HEK293 (cell line): ENCODE data around the gene GALNT16.

ENCODE experiments used
- CTCF ChIA-PET: fragments of 350-600 bp; formaldehyde crosslinking; extraction: SDS; loops from one replicate; lab custom pipeline; 2021; ENCODE audit warnings: antibody characterized with exemption; lab: Yijun Ruan, JAX
- POLR2A ChIA-PET: fragments of 300-600 bp; formaldehyde crosslinking; extraction: SDS; loops from one replicate; lab custom pipeline; 2020; ENCODE audit warnings: antibody characterized with exemption, inconsistent platforms; lab: Yijun Ruan, JAX
- H3K27ac ChIP-seq: fragments of 200-500 bp; sonication (Bioruptor generic); 2 replicates; pipeline ENCODE4 v1.5.1; 2014; ENCODE audit warnings: low read depth, low read length, control low read depth, inconsistent platforms; ENCODE audit errors: extremely low read depth
- H3K36me3 ChIP-seq, 2 experiments: fragments of 200-500 bp in 1 of 2; sonication (Bioruptor generic) in 1 of 2; 1 replicate in 1 of 2; 2 replicates in 1 of 2; pipeline ENCODE4 v1.5.1; 2014 to 2017; ENCODE audit warnings: inconsistent platforms in 2 of 2, low read length in 2 of 2; ENCODE audit not compliant: control insufficient read depth in 2 of 2, insufficient read depth in 1 of 2
- H3K4me1 ChIP-seq: fragments of 200-500 bp; sonication (Bioruptor generic); 2 replicates; pipeline ENCODE4 v1.5.1; 2014; ENCODE audit warnings: mild to moderate bottlenecking, low read length, inconsistent platforms; ENCODE audit not compliant: control insufficient read depth, insufficient read depth
- H3K4me3 ChIP-seq: 2 replicates; pipeline ENCODE4 v1.5.1; 2011; ENCODE audit warnings: low read depth, mild to moderate bottlenecking, control low read depth, low read length, moderate library complexity
- H3K9me3 ChIP-seq: fragments of 200-500 bp; sonication (Bioruptor generic); 2 replicates; pipeline ENCODE4 v1.5.1; 2014; ENCODE audit warnings: low read depth, low read length, inconsistent platforms; ENCODE audit not compliant: control insufficient read depth, insufficient read depth
- BCL11A ChIP-seq: fragments of 450-650 bp; formaldehyde crosslinking; IDR thresholded peaks from 2 replicates; pipeline ENCODE4 v1.5.1; 2016; ENCODE audit warnings: low read depth, missing biosample characterization, missing genetic modification characterization
- GLI4 ChIP-seq: fragments of 450-650 bp; formaldehyde crosslinking; IDR thresholded peaks from 2 replicates; pipeline ENCODE4 v1.5.1; 2016; ENCODE audit warnings: missing biosample characterization, missing genetic modification characterization
- OVOL3 ChIP-seq: fragments of 450-650 bp; formaldehyde crosslinking; IDR thresholded peaks from 2 replicates; pipeline ENCODE4 v1.5.1; 2016; ENCODE audit warnings: missing biosample characterization, missing genetic modification characterization
- SCRT1 ChIP-seq: fragments of 450-650 bp; formaldehyde crosslinking; IDR thresholded peaks from 2 replicates; pipeline ENCODE4 v1.5.1; 2016; ENCODE audit warnings: missing biosample characterization, missing genetic modification characterization, borderline replicate concordance
- ZBTB48 ChIP-seq: fragments of 450-650 bp; formaldehyde crosslinking; IDR thresholded peaks from 2 replicates; pipeline ENCODE4 v1.5.1; 2016; ENCODE audit warnings: missing biosample characterization, missing genetic modification characterization
- ZBTB8A ChIP-seq: fragments of 450-650 bp; formaldehyde crosslinking; IDR thresholded peaks from 2 replicates; pipeline ENCODE4 v1.5.1; 2016; ENCODE audit warnings: missing biosample characterization, missing genetic modification characterization
- ZNF121 ChIP-seq: fragments of 450-650 bp; formaldehyde crosslinking; IDR thresholded peaks from 2 replicates; pipeline ENCODE4 v1.5.1; 2016; ENCODE audit warnings: missing biosample characterization, missing genetic modification characterization
- ZNF174 ChIP-seq: fragments of 450-650 bp; formaldehyde crosslinking; IDR thresholded peaks from 2 replicates; pipeline ENCODE4 v1.5.0; 2017; ENCODE audit warnings: missing biosample characterization, mild to moderate bottlenecking, missing genetic modification characterization
- ZNF19 ChIP-seq: fragments of 450-650 bp; formaldehyde crosslinking; IDR thresholded peaks from 2 replicates; pipeline ENCODE4; 2016; ENCODE audit warnings: missing biosample characterization, missing genetic modification characterization, low read depth
- ZNF202 ChIP-seq: fragments of 450-650 bp; formaldehyde crosslinking; IDR thresholded peaks from 2 replicates; pipeline ENCODE4 v1.5.1; 2016; ENCODE audit warnings: missing biosample characterization, missing genetic modification characterization, borderline replicate concordance
- ZNF221 ChIP-seq: fragments of 450-650 bp; formaldehyde crosslinking; IDR thresholded peaks from 2 replicates; pipeline ENCODE4 v1.5.1; 2017; ENCODE audit warnings: missing biosample characterization, missing genetic modification characterization, borderline replicate concordance
- ZNF37A ChIP-seq: fragments of 450-650 bp; IDR thresholded peaks from 2 replicates; pipeline ENCODE4 v1.5.1; 2018; ENCODE audit warnings: missing biosample characterization, missing genetic modification characterization
- ZNF423 ChIP-seq: fragments of 450-650 bp; formaldehyde crosslinking; IDR thresholded peaks from 2 replicates; pipeline ENCODE4 v1.5.1; 2016; ENCODE audit warnings: missing biosample characterization, missing genetic modification characterization
- ZNF426 ChIP-seq: fragments of 450-650 bp; formaldehyde crosslinking; IDR thresholded peaks from 2 replicates; pipeline ENCODE4 v1.5.1; 2017; ENCODE audit warnings: missing biosample characterization, missing genetic modification characterization, mild to moderate bottlenecking, inconsistent platforms, moderate library complexity
- ZNF510 ChIP-seq: fragments of 450-650 bp; formaldehyde crosslinking; IDR thresholded peaks from 2 replicates; pipeline ENCODE4 v1.5.1; 2018; ENCODE audit warnings: mild to moderate bottlenecking, missing genetic modification characterization, missing biosample characterization; ENCODE audit not compliant: insufficient replicate concordance
- ZNF521 ChIP-seq: fragments of 450-650 bp; formaldehyde crosslinking; IDR thresholded peaks from 2 replicates; pipeline ENCODE4 v1.5.1; 2017; ENCODE audit warnings: missing biosample characterization, mild to moderate bottlenecking, missing genetic modification characterization
- ZNF544 ChIP-seq: fragments of 450-650 bp; formaldehyde crosslinking; IDR thresholded peaks from 2 replicates; pipeline ENCODE4 v1.5.0; 2017; ENCODE audit warnings: missing biosample characterization, missing genetic modification characterization
- ZNF558 ChIP-seq: fragments of 450-650 bp; formaldehyde crosslinking; IDR thresholded peaks from 2 replicates; pipeline ENCODE4 v1.5.1; 2016; ENCODE audit warnings: missing biosample characterization, missing genetic modification characterization
- ZNF561 ChIP-seq: fragments of 450-650 bp; IDR thresholded peaks from 2 replicates; pipeline ENCODE4 v1.5.1; 2018; ENCODE audit warnings: missing biosample characterization, missing genetic modification characterization, borderline replicate concordance
- ZNF624 ChIP-seq: fragments of 450-650 bp; formaldehyde crosslinking; IDR thresholded peaks from 2 replicates; pipeline ENCODE4 v1.5.1; 2017; ENCODE audit warnings: missing biosample characterization, missing genetic modification characterization
- ZNF830 ChIP-seq: fragments of 450-650 bp; IDR thresholded peaks from 2 replicates; pipeline ENCODE4 v1.5.0; 2018; ENCODE audit warnings: missing biosample characterization, missing genetic modification characterization, low read depth, mild to moderate bottlenecking, moderate library complexity
- ZSCAN30 ChIP-seq: fragments of 450-650 bp; IDR thresholded peaks from 2 replicates; pipeline ENCODE4 v1.5.1; 2018; ENCODE audit warnings: missing biosample characterization, mild to moderate bottlenecking, missing genetic modification characterization, moderate library complexity
- TF ChIP-seq, protein P1 (sequence below): fragments of 450-650 bp; formaldehyde crosslinking; IDR thresholded peaks from 2 replicates; pipeline ENCODE4 v1.5.1; 2016; ENCODE audit warnings: missing biosample characterization, missing genetic modification characterization, borderline replicate concordance
- TF ChIP-seq, protein P2 (sequence below): fragments of 450-650 bp; formaldehyde crosslinking; IDR thresholded peaks from 2 replicates; pipeline ENCODE4 v1.5.1; 2016; ENCODE audit warnings: missing biosample characterization, missing genetic modification characterization
- TF ChIP-seq, protein P3 (sequence below): fragments of 450-650 bp; formaldehyde crosslinking; IDR thresholded peaks from 2 replicates; pipeline ENCODE4 v1.5.1; 2016; ENCODE audit warnings: missing biosample characterization, missing genetic modification characterization

Gene GALNT16

DNA sequence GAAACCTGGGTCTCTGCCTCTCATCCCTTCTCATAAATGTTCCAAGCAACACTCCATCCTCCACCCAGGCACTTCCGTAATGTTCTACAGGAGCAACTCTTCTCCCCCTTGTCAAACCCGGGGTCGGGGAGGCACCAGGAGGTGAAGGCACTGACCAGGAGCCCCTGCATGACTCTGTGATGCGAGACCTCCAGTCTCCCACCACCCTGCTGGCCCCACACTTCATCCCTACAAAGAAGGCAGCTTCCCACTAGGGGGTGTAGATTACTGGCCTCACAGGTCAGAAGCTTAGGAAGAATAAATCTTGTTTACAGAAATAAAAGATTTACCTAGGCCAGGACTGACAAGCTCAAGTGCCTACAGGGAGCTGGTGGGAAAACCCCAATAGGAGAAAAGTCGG is 90.9 kb downstream of the GALNT16 start (continued):
- TF ChIP-seq ZBTB48 (tag by site-specific recombination), result no peak

DNA sequence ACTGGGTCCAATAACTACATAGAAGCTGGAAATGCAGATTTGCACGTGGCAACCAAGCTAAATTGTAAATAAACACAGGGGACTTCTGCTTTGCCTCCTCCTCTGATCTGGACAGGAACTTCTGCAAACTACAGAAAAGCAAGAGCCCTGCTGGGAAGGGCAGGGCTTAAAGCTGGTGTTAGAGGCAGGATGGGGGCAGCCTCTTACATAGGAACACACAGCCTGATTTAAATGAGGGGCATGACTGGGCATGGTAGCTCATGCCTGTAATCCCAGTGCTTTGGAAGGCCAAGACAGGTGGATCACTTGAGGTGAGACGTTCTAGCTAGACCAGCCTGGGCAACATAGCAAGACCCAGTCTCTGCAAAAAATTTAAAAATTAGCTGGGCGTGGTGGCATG is 91.4 kb downstream of the GALNT16 start:
- TF ChIP-seq ZNF510 (tag by site-specific recombination) (no peak), ZNF121 (peak; percentile 50; the same call in 1 of the 2 replicates), ZNF558 (tag by site-specific recombination) (no peak)
- Histone ChIP-seq H3K9me3 (no peaks in the 10 kb centered on the region), H3K36me3 (peaks cover 0 to 9% of the 10 kb centered on the region in 2 experiments; a peak in 1 of 3 replicates), H3K4me1 (no peaks in the 10 kb centered on the region), H3K4me3 (no peak overlapping the region), H3K27ac (no peak overlapping the region)
- ChIA-PET CTCF (interaction anchor here (1.1 to 1.2 kb wide), 2 partner anchors 108 to 124 kb away, joined by 3 to 4 read pairs; no protein-coding TSS in a partner anchor), POLR2A (no interaction called here)

DNA sequence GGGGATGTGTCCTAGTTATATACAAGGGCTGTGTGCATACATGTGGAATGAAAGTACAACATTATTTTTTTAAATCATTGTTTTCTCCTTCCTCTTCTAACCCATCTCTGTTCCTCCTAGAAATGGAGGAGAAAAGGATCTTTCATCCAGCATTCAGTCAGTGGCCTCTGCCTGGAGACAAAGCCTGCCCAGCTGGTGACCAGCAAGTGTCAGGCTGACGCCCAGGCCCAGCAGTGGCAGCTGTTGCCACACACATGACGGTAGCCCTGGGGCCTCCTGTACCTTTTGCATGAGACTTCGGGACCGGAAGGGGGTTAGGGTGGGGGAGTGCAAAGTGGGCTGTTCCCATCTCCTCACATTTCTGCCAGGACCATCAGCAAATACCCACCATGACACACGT is 92.0 kb downstream of the GALNT16 start:
- CTCF ChIA-PET, result interaction anchor here (1.1 kb wide), 1 partner anchor 109 kb away, joined by 4 read pairs; no protein-coding TSS in a partner anchor
- TF ChIP-seq ZNF544 (tag by site-specific recombination) (no peak), ZNF221 (tag by site-specific recombination) (no peak), ZNF426 (tag by site-specific recombination) (no peak), ZNF37A (tag by site-specific recombination) (no peak), SCRT1 (tag by site-specific recombination) (no peak)
- TF ChIP-seq, all 188 proteins: peak for 0
- no peaks in the 10 kb centered on the region for H3K9me3 ChIP-seq
- no peak overlapping the region for H3K4me3 ChIP-seq
- no peaks in the 10 kb centered on the region for H3K4me1 ChIP-seq
- peaks cover 0 to 9% of the 10 kb centered on the region in 2 experiments; a peak in 1 of 3 replicates for H3K36me3 ChIP-seq
- no peak overlapping the region for H3K27ac ChIP-seq
- POLR2A ChIA-PET, result no interaction called here

DNA sequence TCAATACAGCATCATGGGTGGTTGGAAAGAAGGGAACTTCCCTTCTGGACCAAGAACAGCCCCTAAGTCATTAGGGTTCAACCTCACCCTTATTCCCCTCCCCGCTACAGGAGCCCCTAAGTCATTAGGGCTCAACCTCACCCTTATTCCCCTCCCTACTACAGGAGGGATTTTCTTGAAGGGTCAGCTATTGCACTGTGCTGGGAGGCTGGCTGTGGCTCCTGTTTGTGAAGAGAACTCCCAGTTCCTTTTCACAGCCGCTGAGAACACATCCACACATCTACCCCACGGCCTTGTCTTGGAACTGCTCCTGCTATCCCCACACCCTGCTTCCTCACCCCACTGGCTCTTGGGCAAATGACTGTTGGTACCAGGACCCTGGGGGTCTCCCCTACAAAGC is 93.2 kb downstream of the GALNT16 start:
- CTCF ChIA-PET, result no interaction called here
- POLR2A ChIA-PET, result no interaction called here
- 0 out of 2 replicates have a peak, but pooled peaks cover 2% of the 10 kb centered on the region for H3K4me1 ChIP-seq
- no peaks in the 10 kb centered on the region for H3K9me3 ChIP-seq
- no peak overlapping the region for H3K27ac ChIP-seq
- no peak overlapping the region for H3K4me3 ChIP-seq
- H3K36me3 ChIP-seq, result peaks cover 0 to 5% of the 10 kb centered on the region in 2 experiments; a peak in 1 of 3 replicates
- TF ChIP-seq ZNF19, result no peak
- no peak for TF ChIP-seq ZNF174 (tag by site-specific recombination)
- TF ChIP-seq ZNF561 (tag by site-specific recombination), result no peak
- no peak for TF ChIP-seq ZNF830
- TF ChIP-seq ZSCAN30 (tag by site-specific recombination), result no peak
- TF ChIP-seq ZNF521 (tag by site-specific recombination), result no peak
- no peak for TF ChIP-seq ZBTB8A (tag by site-specific recombination)
- TF ChIP-seq, protein P1, sequence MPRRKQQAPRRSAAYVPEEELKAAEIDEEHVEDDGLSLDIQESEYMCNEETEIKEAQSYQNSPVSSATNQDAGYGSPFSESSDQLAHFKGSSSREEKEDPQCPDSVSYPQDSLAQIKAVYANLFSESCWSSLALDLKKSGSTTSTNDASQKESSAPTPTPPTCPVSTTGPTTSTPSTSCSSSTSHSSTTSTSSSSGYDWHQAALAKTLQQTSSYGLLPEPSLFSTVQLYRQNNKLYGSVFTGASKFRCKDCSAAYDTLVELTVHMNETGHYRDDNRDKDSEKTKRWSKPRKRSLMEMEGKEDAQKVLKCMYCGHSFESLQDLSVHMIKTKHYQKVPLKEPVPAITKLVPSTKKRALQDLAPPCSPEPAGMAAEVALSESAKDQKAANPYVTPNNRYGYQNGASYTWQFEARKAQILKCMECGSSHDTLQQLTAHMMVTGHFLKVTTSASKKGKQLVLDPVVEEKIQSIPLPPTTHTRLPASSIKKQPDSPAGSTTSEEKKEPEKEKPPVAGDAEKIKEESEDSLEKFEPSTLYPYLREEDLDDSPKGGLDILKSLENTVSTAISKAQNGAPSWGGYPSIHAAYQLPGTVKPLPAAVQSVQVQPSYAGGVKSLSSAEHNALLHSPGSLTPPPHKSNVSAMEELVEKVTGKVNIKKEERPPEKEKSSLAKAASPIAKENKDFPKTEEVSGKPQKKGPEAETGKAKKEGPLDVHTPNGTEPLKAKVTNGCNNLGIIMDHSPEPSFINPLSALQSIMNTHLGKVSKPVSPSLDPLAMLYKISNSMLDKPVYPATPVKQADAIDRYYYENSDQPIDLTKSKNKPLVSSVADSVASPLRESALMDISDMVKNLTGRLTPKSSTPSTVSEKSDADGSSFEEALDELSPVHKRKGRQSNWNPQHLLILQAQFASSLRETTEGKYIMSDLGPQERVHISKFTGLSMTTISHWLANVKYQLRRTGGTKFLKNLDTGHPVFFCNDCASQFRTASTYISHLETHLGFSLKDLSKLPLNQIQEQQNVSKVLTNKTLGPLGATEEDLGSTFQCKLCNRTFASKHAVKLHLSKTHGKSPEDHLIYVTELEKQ (tag by site-specific recombination), result no peak
- TF ChIP-seq GLI4, result no peak
- no peak for TF ChIP-seq BCL11A
- TF ChIP-seq ZNF423, result no peak
- TF ChIP-seq OVOL3 (tag by site-specific recombination), result no peak
- TF ChIP-seq, protein P2, sequence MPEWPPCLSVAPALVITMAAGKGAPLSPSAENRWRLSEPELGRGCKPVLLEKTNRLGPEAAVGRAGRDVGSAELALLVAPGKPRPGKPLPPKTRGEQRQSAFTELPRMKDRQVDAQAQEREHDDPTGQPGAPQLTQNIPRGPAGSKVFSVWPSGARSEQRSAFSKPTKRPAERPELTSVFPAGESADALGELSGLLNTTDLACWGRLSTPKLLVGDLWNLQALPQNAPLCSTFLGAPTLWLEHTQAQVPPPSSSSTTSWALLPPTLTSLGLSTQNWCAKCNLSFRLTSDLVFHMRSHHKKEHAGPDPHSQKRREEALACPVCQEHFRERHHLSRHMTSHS (tag by site-specific recombination), result no peak
- TF ChIP-seq, protein P3, sequence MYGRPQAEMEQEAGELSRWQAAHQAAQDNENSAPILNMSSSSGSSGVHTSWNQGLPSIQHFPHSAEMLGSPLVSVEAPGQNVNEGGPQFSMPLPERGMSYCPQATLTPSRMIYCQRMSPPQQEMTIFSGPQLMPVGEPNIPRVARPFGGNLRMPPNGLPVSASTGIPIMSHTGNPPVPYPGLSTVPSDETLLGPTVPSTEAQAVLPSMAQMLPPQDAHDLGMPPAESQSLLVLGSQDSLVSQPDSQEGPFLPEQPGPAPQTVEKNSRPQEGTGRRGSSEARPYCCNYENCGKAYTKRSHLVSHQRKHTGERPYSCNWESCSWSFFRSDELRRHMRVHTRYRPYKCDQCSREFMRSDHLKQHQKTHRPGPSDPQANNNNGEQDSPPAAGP (tag by site-specific recombination), result no peak
- no peak for TF ChIP-seq ZNF202 (tag by site-specific recombination)
- no peak for TF ChIP-seq ZNF624 (tag by site-specific recombination)
